Erythroblast (primary cell): ENCODE results near the gene CCN2.

Experiments
- GATA1 ChIP-seq: IDR thresholded peaks from 2 replicates; pipeline ENCODE4 v1.6.1; 2011; ENCODE audit warnings: low read depth, mild to moderate bottlenecking, control low read depth, low read length, moderate library complexity
- POLR2A ChIP-seq: IDR thresholded peaks from 2 replicates; pipeline ENCODE4 v1.6.1; 2011; ENCODE audit warnings: mild to moderate bottlenecking, low read length

DNA sequence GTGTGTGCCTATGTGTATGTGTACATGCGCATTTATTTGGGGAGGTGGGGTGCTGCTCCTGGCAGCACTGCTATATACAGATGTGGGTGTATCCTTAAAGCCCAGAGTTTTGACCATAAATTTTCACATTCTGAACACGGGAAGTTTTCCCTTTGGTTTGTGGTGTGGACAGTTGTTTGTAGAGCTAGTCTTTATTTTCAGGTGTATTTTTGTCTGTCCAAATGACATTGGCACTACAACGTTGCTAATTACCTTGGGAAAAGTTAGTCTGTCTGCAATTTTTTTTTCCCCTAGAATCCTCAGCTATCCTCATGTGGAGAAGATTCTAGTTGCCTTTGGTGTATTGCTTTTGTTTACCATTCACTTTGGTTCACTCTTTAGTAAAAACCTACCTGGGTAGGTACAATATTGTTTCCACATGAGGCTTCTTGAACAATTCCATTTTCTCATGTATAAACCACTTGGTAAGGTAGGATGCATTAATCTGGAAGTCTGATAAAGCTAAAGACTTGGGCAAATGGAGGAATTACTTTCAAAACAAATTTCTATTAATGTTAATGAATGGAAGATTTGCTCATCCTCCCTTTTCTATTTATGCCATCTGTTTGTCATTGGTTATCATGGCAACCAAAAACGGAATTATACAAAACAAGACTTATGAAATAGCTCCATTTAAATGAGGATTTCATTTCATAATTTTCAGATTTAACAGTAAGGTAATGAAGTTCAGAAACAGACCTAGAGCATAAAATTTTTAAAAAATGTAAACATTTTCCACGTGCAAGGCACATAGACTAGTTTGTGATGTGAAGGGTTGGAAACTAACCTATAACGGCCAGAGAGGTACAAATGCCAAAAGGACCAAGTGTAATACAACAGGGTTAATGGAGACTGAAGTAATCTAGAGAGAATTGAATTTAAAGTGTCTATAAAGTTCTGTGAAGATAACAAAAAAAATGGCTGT is 3.9 kb downstream of the CCN2 start:
- TF ChIP-seq POLR2A (no peak), GATA1 (no peak)
